D721Med (cell line): ENCODE data around the gene CPNE2.
"Not testable (repeated sequence)": the region's sequence is repeated elsewhere in the genome, so short reads cannot be mapped to it uniquely, and the experiment has no call there.

Experiments used
- DNase-seq: peaks from one replicate; pipeline ENCODE4 v3.0.0; 2011; ENCODE audit warnings: low spot score; ENCODE audit not compliant: insufficient read length
- FAIRE-seq: peaks from 2 replicates; lab custom pipeline; 2011; peaks lifted over from hg19 to GRCh38; lab: Jason Lieb, UNC
- CTCF ChIP-seq: IDR thresholded peaks from 2 replicates; pipeline ENCODE4 v1.5.1; 2012; ENCODE audit warnings: mild to moderate bottlenecking, control low read depth; ENCODE audit not compliant: insufficient read depth; ENCODE audit errors: missing control alignments

CPNE2 gene

DNA sequence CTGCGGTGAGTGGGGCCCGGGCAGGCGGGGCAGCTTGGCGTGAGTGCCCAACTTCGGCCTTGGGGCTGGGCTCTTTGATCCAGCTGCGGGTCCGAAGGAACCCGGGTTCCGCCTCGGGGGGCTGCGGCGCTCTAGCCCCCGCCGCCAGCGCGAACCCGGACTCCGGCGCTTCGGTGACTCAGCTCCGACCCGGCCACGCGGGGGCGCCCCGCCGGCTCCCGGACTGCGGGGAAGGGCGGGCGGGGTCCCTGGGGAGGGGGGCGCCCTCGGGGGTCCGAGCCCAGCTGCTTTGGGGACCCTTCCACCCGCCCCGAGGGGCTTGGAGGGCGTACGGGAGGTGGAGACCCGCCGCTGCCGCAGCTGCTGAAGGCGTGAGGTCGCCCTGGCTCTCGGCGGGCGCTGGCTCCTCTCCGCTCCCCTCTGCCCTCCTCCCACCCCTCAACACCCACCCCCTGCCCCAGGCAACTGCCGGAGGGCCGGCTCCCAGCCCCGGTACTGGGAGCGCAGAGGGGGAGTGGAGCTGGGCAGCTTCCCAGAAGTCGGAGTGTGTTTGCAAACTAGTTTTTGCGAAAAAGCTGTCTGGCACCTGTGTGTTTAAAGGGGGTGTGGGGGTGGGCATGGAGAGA lies 516 bp downstream of the CPNE2 start:
- no peak for FAIRE-seq
- TF ChIP-seq CTCF, result peak; percentile 39
- no peak for DNase-seq

GRCh38 chr16:57093666-57094564 lies 1.5 kb downstream of the CPNE2 start:
- TF ChIP-seq CTCF, result no peak
- no peak for FAIRE-seq
- DNase-seq, result no peak

DNA sequence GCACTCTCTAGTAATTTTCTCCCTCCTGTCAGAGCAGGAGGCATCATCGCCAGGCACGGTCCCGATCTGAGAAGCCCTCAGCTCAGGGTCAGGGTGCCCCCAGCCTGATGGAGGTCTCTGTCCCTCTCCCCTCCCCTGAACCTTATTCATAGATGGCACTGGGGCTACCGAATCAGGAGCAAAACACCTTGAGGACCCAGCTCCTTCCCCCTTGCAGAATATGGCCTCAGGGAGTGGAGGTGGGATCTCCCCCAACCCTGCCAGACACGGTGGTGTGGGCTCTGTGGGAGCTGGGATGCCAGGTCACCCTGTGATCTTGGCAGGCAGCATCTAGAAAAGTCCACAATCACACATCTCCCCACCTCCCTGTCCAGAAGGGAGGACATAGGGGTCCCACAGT lies 2.5 kb downstream of the CPNE2 start:
- no peak for TF ChIP-seq CTCF
- FAIRE-seq (no peak), DNase-seq (no peak)

- no peak for TF ChIP-seq CTCF
- FAIRE-seq (no peak), DNase-seq (no peak)
Measured at GRCh38 chr16:57096192-57096591, 3.8 kb downstream of the CPNE2 start.

- TF ChIP-seq CTCF, result no peak
- FAIRE-seq, result no peak
- no peak for DNase-seq
Measured at GRCh38 chr16:57096793-57097192, 4.4 kb downstream of the CPNE2 start.

DNA sequence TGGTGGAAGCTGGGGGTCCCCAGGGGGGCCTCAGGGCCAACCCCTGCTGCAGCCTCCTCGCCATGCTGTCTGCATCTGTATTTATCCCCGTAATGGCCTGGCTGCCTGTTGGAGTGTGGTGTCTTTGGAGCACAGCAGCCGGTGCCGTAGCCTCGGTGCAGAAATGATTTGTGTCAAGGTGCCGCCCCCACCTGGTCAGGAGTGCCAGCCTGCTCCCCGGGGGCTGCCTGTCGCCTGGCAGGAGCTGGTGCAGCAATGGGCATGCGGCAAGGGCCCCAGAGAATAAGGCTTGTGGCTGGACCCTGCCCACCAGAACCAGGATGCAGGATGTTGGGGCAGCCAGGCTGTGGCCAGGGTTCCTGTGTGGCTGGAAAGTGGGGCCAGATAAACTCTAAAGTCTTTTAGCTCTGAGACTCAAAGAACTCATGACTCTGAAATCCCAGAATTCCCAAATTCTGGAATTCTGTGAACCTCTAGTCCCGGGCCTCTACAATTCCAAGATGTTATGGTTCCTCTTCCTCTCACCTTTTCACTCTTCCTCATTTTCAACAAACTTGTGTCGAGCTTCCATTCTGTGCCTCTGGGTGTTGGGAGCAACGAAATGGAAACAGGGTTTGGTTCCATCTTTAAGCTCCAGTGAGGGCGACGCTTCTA lies 5.9 kb downstream of the CPNE2 start:
- no peak for FAIRE-seq
- DNase-seq, result no peak
- no peak for TF ChIP-seq CTCF

DNA sequence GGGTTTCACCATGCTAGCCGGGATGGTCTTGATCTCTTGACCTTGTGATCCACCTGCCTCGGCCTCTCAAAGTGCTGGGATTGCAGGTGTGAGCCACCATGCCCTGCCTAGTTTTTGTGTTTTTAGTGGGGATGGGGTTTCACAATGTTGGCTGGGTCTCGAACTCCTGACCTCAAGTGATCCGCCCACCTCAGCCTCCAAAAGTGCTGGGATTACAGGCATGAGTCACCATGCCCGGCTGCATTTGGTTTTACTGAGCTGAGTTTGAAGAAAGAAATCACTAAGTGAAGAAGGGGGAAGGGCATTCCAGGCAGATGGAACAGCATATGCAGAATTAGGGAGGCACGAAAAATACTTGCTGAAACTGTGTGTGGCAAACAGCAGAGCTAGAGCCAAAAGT lies 7.6 kb downstream of the CPNE2 start:
- not testable (repeated sequence) for FAIRE-seq, DNase-seq
